Activated CD8-positive, alpha-beta memory T cell treated with anti-CD3 and anti-CD28 coated beads for 4 hours (primary cell): ENCODE data around the gene DTX2.
"Not testable (repeated sequence)": the region's sequence is repeated elsewhere in the genome, so short reads cannot be mapped to it uniquely, and the experiment has no call there.

ENCODE experiments used
- DNase-seq, 2 donors: peaks; one replicate each; pipeline ENCODE4 v3.0.0-alpha.2; 2020; ENCODE audit warnings: low read depth in 2 of 2

Gene DTX2

GRCh38 chr7:76487969-76488368, 26.5 kb downstream of the DTX2 start:
- not testable (repeated sequence) for DNase-seq

GRCh38 chr7:76492139-76492538, 30.6 kb downstream of the DTX2 start:
- not testable (repeated sequence) for DNase-seq

GRCh38 chr7:76495717-76496116, 34.2 kb downstream of the DTX2 start:
- DNase-seq: not testable (repeated sequence)

- not testable (repeated sequence) for DNase-seq
Observed at GRCh38 chr7:76497918-76498582, 36.5 kb downstream of the DTX2 start.

GRCh38 chr7:76498583-76499200, 37.2 kb downstream of the DTX2 start:
- not testable (repeated sequence) for DNase-seq

- not testable (repeated sequence) for DNase-seq
Observed at GRCh38 chr7:76499201-76499923, 37.9 kb downstream of the DTX2 start.

GRCh38 chr7:76499924-76500241, 38.4 kb downstream of the DTX2 start:
- DNase-seq: not testable (repeated sequence)

GRCh38 chr7:76502224-76502623, 40.7 kb downstream of the DTX2 start:
- not testable (repeated sequence) for DNase-seq

- DNase-seq: not testable (repeated sequence)
Observed at GRCh38 chr7:76502836-76503235, 41.3 kb downstream of the DTX2 start.

GRCh38 chr7:76503244-76503643, 41.7 kb downstream of the DTX2 start:
- DNase-seq: not testable (repeated sequence)

GRCh38 chr7:76504351-76505167, 43.0 kb downstream of the DTX2 start:
- DNase-seq: not testable (repeated sequence)

GRCh38 chr7:76505168-76506080, 43.9 kb downstream of the DTX2 start:
- no peak for DNase-seq

- DNase-seq: no peak
Observed at GRCh38 chr7:76506081-76506440, 44.6 kb downstream of the DTX2 start.

- not testable (repeated sequence) for DNase-seq
Observed at GRCh38 chr7:76506643-76507042, 45.1 kb downstream of the DTX2 start.

- no peak for DNase-seq
Observed at GRCh38 chr7:76507723-76508406, 46.4 kb downstream of the DTX2 start.

GRCh38 chr7:76509931-76510877, 48.7 kb downstream of the DTX2 start, which contains the start of gene UPK3B:
Gene UPK3B, plus strand, starts transcription at chr7:76510552. Its CDS starts 101 bp downstream, at chr7:76510653.
- no peak for DNase-seq

- not testable (repeated sequence) for DNase-seq
Observed at GRCh38 chr7:76511200-76511910, 49.8 kb downstream of the DTX2 start.
